ENCODE data around the gene JAML. TPM values are rescaled to one million over a fixed set of nuclear protein-coding genes. Genes with fewer than 3 reads are reported as not detected.

The JAML gene
- total and polyA plus RNA-seq, 2 of the 13 experiments (the other 11 are each of a cell fraction or from before 2014, with no cell fraction given): 2.0 to 3.3 TPM

- TF ChIP-seq MATR3 (CRISPR knock-in tag; IDR thresholded peaks at IDR 0.05) (no peak), HES4 (CRISPR knock-in tag; IDR thresholded peaks at IDR 0.05; ENCODE audit: borderline replicate concordance) (no peak)
These were observed 8.0 kb downstream of the JAML start (continued) for GRCh38 chr11:118216621-118217481.

GRCh38 chr11:118215765-118216164 is 9.0 kb downstream of the JAML start:
- H3K36me3 ChIP-seq (replicated peaks in 1 of 2; ENCODE audit: control insufficient read depth in 1 of 2, insufficient read depth in 2 of 2, low read length in 2 of 2): no peaks in the 10 kb centered on the region
- intact Hi-C loops (cut with micrococcal nuclease; ENCODE audit: unreplicated experiment): no loop called here
- H3K9me3 ChIP-seq (ENCODE audit: low read length): no peaks in the 10 kb centered on the region
- BruUV-seq (replicated peaks): no TSS peak
- H2AFZ ChIP-seq (ENCODE audit: low read length): no peak overlapping the region
- H3K4me2 ChIP-seq (ENCODE audit: low read depth, low read length): no peak overlapping the region
- CTCF ChIA-PET (ENCODE audit: low intra/inter-chr PET ratio, low total read pairs): no interaction called here
- 99% methylated on average over 7 of the region's 7 CpGs for WGBS (ENCODE audit: low lambda C conversion rate)
- H3K9ac ChIP-seq (ENCODE audit: insufficient read depth, low read depth, low read length): no peak overlapping the region
- no peak overlapping the region for H3K27ac ChIP-seq (ENCODE audit: extremely low read length, insufficient read depth, low read length)
- H4K20me1 ChIP-seq (ENCODE audit: insufficient read depth, low read length): no peaks in the 10 kb centered on the region
- peaks cover 75% of the 10 kb centered on the region for H3K4me1 ChIP-seq (ENCODE audit: insufficient read depth, low read length)
- ATAC-seq (no peak), FAIRE-seq (no peak), DNase-seq (ENCODE audit: low spot score) (no peak)
- no peak overlapping the region for H3K4me3 ChIP-seq (replicated peaks in 1 of 3; ENCODE audit: insufficient read depth in 1 of 3, low read depth in 2 of 3, low read length in 3 of 3)
- in situ Hi-C loops (cut with HindIII; ENCODE audit: extremely low pct_ligation_motif_present, low pct_unique_long_range_greater_than_20kb): no loop called here
- H3K79me2 ChIP-seq (ENCODE audit: insufficient read depth, low read length): no peaks in the 10 kb centered on the region
- POLR2A ChIA-PET: interaction anchor here (1.0 kb wide), 1 partner anchor 48 kb away, joined by 4 read pairs; the partner anchor contains the start of gene MPZL2
- H3K27me3 ChIP-seq (ENCODE audit: control insufficient read depth in 1 of 2, insufficient read depth in 2 of 2, low read length in 2 of 2): no peaks in the 10 kb centered on the region
- no peak for TF ChIP-seq ZNF205 (CRISPR knock-in tag; IDR thresholded peaks at IDR 0.05)
- TF ChIP-seq NFYC (CRISPR knock-in tag; IDR thresholded peaks at IDR 0.05): no peak
- TF ChIP-seq ZNF337 (CRISPR knock-in tag; IDR thresholded peaks at IDR 0.05; ENCODE audit: borderline replicate concordance, low read depth): no peak
- TF ChIP-seq DNMT1 (CRISPR knock-in tag; IDR thresholded peaks at IDR 0.05): no peak
- TF ChIP-seq MIER2 (CRISPR knock-in tag; IDR thresholded peaks at IDR 0.05): no peak
- TF ChIP-seq, protein P1, sequence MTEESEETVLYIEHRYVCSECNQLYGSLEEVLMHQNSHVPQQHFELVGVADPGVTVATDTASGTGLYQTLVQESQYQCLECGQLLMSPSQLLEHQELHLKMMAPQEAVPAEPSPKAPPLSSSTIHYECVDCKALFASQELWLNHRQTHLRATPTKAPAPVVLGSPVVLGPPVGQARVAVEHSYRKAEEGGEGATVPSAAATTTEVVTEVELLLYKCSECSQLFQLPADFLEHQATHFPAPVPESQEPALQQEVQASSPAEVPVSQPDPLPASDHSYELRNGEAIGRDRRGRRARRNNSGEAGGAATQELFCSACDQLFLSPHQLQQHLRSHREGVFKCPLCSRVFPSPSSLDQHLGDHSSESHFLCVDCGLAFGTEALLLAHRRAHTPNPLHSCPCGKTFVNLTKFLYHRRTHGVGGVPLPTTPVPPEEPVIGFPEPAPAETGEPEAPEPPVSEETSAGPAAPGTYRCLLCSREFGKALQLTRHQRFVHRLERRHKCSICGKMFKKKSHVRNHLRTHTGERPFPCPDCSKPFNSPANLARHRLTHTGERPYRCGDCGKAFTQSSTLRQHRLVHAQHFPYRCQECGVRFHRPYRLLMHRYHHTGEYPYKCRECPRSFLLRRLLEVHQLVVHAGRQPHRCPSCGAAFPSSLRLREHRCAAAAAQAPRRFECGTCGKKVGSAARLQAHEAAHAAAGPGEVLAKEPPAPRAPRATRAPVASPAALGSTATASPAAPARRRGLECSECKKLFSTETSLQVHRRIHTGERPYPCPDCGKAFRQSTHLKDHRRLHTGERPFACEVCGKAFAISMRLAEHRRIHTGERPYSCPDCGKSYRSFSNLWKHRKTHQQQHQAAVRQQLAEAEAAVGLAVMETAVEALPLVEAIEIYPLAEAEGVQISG (CRISPR knock-in tag; IDR thresholded peaks at IDR 0.05): no peak
- TF ChIP-seq ZNF816 (CRISPR knock-in tag; IDR thresholded peaks at IDR 0.05; ENCODE audit: borderline replicate concordance): no peak
- TF ChIP-seq KDM5A (IDR thresholded peaks at IDR 0.05; ENCODE audit: borderline replicate concordance, low read length): no peak
- no peak for TF ChIP-seq ZFP62 (CRISPR knock-in tag; IDR thresholded peaks at IDR 0.05)
- no peak for TF ChIP-seq MTF2 (CRISPR knock-in tag; IDR thresholded peaks at IDR 0.05; ENCODE audit: borderline replicate concordance)
- TF ChIP-seq ZNF580 (CRISPR knock-in tag; IDR thresholded peaks at IDR 0.05; ENCODE audit: borderline replicate concordance, low read depth): no peak
- TF ChIP-seq HMG20A (CRISPR knock-in tag; IDR thresholded peaks at IDR 0.05; ENCODE audit: borderline replicate concordance): no peak
- no peak for TF ChIP-seq MLLT10 (CRISPR knock-in tag; IDR thresholded peaks at IDR 0.05)
- TF ChIP-seq ZNF18 (CRISPR knock-in tag; IDR thresholded peaks at IDR 0.05; ENCODE audit: insufficient replicate concordance): no peak
- TF ChIP-seq ZBTB39 (CRISPR knock-in tag; IDR thresholded peaks at IDR 0.05): no peak
